ENCODE measurements around the gene ANGPTL8. TPM values are rescaled to one million over a fixed set of nuclear protein-coding genes. Genes with fewer than 3 reads are reported as not detected.

Gene ANGPTL8
- total RNA-seq, 1 donor from 2014 or later = not detected

- intact Hi-C loops (cut with DNase I) = loop anchor here (2.0 kb wide), 2 partner anchors 33 to 55 kb away; no protein-coding TSS in a partner anchor
- peak within 1 kb of the TSS; percentile 67 for H3K4me3 ChIP-seq
- no peak for TF ChIP-seq CTCF (IDR thresholded peaks at IDR 0.05)
- DNase-seq (ENCODE audit: low spot score in 2 of 2) = peak; percentile 39 to 88
- peaks cover 22 to 33% of the 10 kb centered on the region in 2 donors for H3K4me1 ChIP-seq
- H3K9me3 ChIP-seq = no peaks in the 10 kb centered on the region
- H3K27me3 ChIP-seq = no peaks in the 10 kb centered on the region
- H3K27ac ChIP-seq = peak within 1 kb of the TSS; percentile 83 to 89
- H3K36me3 ChIP-seq = peaks cover 19 to 26% of the 10 kb centered on the region in 2 donors
These were observed 41.9 kb upstream of the ANGPTL8 start, which contains the start of gene KANK2 for GRCh38 chr19:11197291-11198174. Gene KANK2, minus strand, starts transcription at chr19:11197545. Its CDS starts 3,034 bp downstream, at chr19:11194511.

GRCh38 chr19:11198175-11198534, 41.3 kb upstream of the ANGPTL8 start:
- Histone ChIP-seq H3K4me1 (peaks cover 21 to 32% of the 10 kb centered on the region in 2 donors), H3K4me3 (peak overlapping the region in 1 of 2 donors; percentile 67), H3K27me3 (no peaks in the 10 kb centered on the region), H3K36me3 (peaks cover 13 to 20% of the 10 kb centered on the region in 2 donors), H3K27ac (peak overlapping the region; percentile 83 to 89), H3K9me3 (no peaks in the 10 kb centered on the region)
- no peak for DNase-seq (ENCODE audit: low spot score in 2 of 2)
- intact Hi-C loops (cut with DNase I) = no loop called here
- no peak for TF ChIP-seq CTCF (IDR thresholded peaks at IDR 0.05)

- no peak for DNase-seq (ENCODE audit: low spot score in 2 of 2)
- Histone ChIP-seq H3K4me1 (peaks cover 14 to 27% of the 10 kb centered on the region in 2 donors), H3K27ac (peak overlapping the region; percentile 83 to 89), H3K9me3 (no peaks in the 10 kb centered on the region), H3K27me3 (no peaks in the 10 kb centered on the region), H3K36me3 (peaks cover 5 to 13% of the 10 kb centered on the region in 2 donors), H3K4me3 (no peak overlapping the region)
- intact Hi-C loops (cut with DNase I) = no loop called here
- TF ChIP-seq CTCF (IDR thresholded peaks at IDR 0.05) = no peak
These were observed 40.5 kb upstream of the ANGPTL8 start for GRCh38 chr19:11198769-11199424.

GRCh38 chr19:11199517-11199916, 39.9 kb upstream of the ANGPTL8 start:
- Histone ChIP-seq H3K27ac (peak overlapping the region; percentile 60 to 89), H3K27me3 (no peaks in the 10 kb centered on the region), H3K4me3 (no peak overlapping the region), H3K4me1 (peaks cover 14 to 27% of the 10 kb centered on the region in 2 donors), H3K36me3 (peaks cover 0 to 7% of the 10 kb centered on the region in 2 donors), H3K9me3 (no peaks in the 10 kb centered on the region)
- no peak for DNase-seq (ENCODE audit: low spot score in 2 of 2)
- TF ChIP-seq CTCF (IDR thresholded peaks at IDR 0.05) = no peak
- intact Hi-C loops (cut with DNase I) = no loop called here

- no peak overlapping the region for H3K4me3 ChIP-seq
- H3K9me3 ChIP-seq = no peaks in the 10 kb centered on the region
- no peak for DNase-seq (ENCODE audit: low spot score in 2 of 2)
- peaks cover 0 to 6% of the 10 kb centered on the region in 2 donors for H3K36me3 ChIP-seq
- H3K27ac ChIP-seq = peak overlapping the region; percentile 28 to 60
- H3K4me1 ChIP-seq = peaks cover 14 to 31% of the 10 kb centered on the region in 2 donors
- intact Hi-C loops (cut with DNase I) = loop anchor here (10.0 kb wide), 1 partner anchor 265 kb away; no protein-coding TSS in a partner anchor
- H3K27me3 ChIP-seq = no peaks in the 10 kb centered on the region
- no peak for TF ChIP-seq CTCF (IDR thresholded peaks at IDR 0.05)
These were observed 39.3 kb upstream of the ANGPTL8 start for GRCh38 chr19:11200015-11200574.

All from ascending aorta (tissue), 2 donors.